ENCODE measurements around the gene RPL13.
A peak's percentile ranks its signal among the peaks of the same experiment; 100 is the strongest.

Gene RPL13

GRCh38 chr16:89560378-89561141 lies at the start of gene RPL13:
RPL13 (plus strand) TSS chr16:89560682; CDS start chr16:89560960, 278 bp downstream.
- peak; percentile 96 for DNase-seq (ENCODE audit: low spot score)

GRCh38 chr16:89511374-89511773 lies 49.1 kb upstream of the RPL13 start:
- no peak for DNase-seq (ENCODE audit: low spot score)

- no peak for DNase-seq (ENCODE audit: low spot score)
Measured at GRCh38 chr16:89512453-89512852, 48.0 kb upstream of the RPL13 start.

- no peak for DNase-seq (ENCODE audit: low spot score)
Measured at GRCh38 chr16:89517128-89517527, 43.4 kb upstream of the RPL13 start.

GRCh38 chr16:89519881-89520280 lies 40.6 kb upstream of the RPL13 start:
- DNase-seq (ENCODE audit: low spot score) = no peak

- no peak for DNase-seq (ENCODE audit: low spot score)
Measured at GRCh38 chr16:89522287-89522686, 38.2 kb upstream of the RPL13 start.

GRCh38 chr16:89523680-89524344 lies 36.7 kb upstream of the RPL13 start:
- DNase-seq (ENCODE audit: low spot score) = peak; percentile 92

- DNase-seq (ENCODE audit: low spot score) = peak; percentile 47
Measured at GRCh38 chr16:89525146-89525913, 35.2 kb upstream of the RPL13 start.

GRCh38 chr16:89529097-89529496 lies 31.4 kb upstream of the RPL13 start:
- DNase-seq (ENCODE audit: low spot score) = no peak

- no peak for DNase-seq (ENCODE audit: low spot score)
Measured at GRCh38 chr16:89530401-89531381, 29.8 kb upstream of the RPL13 start.

- DNase-seq (ENCODE audit: low spot score) = peak; percentile 30
Measured at GRCh38 chr16:89531821-89532526, 28.5 kb upstream of the RPL13 start.

- peak; percentile 55 for DNase-seq (ENCODE audit: low spot score)
Measured at GRCh38 chr16:89534252-89534756, 26.2 kb upstream of the RPL13 start.

- no peak for DNase-seq (ENCODE audit: low spot score)
Measured at GRCh38 chr16:89536371-89536770, 24.1 kb upstream of the RPL13 start.

GRCh38 chr16:89536886-89537548 lies 23.5 kb upstream of the RPL13 start:
- DNase-seq (ENCODE audit: low spot score) = no peak

- DNase-seq (ENCODE audit: low spot score) = no peak
Measured at GRCh38 chr16:89537549-89537925, 22.9 kb upstream of the RPL13 start.

GRCh38 chr16:89538286-89538685 lies 22.2 kb upstream of the RPL13 start:
- DNase-seq (ENCODE audit: low spot score) = no peak

GRCh38 chr16:89540557-89540956 lies 19.9 kb upstream of the RPL13 start:
- DNase-seq (ENCODE audit: low spot score) = no peak

- no peak for DNase-seq (ENCODE audit: low spot score)
Measured at GRCh38 chr16:89541792-89542191, 18.7 kb upstream of the RPL13 start.

GRCh38 chr16:89544113-89544512 lies 16.4 kb upstream of the RPL13 start:
- DNase-seq (ENCODE audit: low spot score) = no peak

- no peak for DNase-seq (ENCODE audit: low spot score)
Measured at GRCh38 chr16:89544713-89545043, 15.8 kb upstream of the RPL13 start.

Data from kidney capillary endothelial cell (primary cell).